Measurements from ENCODE around the gene GPR107.

GRCh38 chr9:130128251-130128650 is 74.5 kb downstream of the GPR107 start:
- TF ChIP-seq CTCF (IDR thresholded peaks at IDR 0.05) = no peak
- no peak for TF ChIP-seq POLR2A (IDR thresholded peaks at IDR 0.05)

Measured in suprapubic skin (tissue), 3 donors.